ENCODE data around the gene NLK.

NLK gene

GRCh38 chr17:28244446-28244845 is 202.0 kb downstream of the NLK start:
- TF ChIP-seq CTCF (IDR thresholded peaks at IDR 0.05; ENCODE audit: borderline replicate concordance, extremely low read depth, low read length, poor library complexity, severe bottlenecking), result no peak
- no peak for TF ChIP-seq EZH2 (IDR thresholded peaks at IDR 0.05; ENCODE audit: borderline replicate concordance, low read depth, low read length, severe bottlenecking)
- H3K9me3 ChIP-seq (ENCODE audit: insufficient read depth, low read length, severe bottlenecking), result no peaks in the 10 kb centered on the region
- no peaks in the 10 kb centered on the region for H3K4me1 ChIP-seq (ENCODE audit: insufficient read depth, low read length)

More at GRCh38 chr17:28244446-28244845, 202.0 kb downstream of the NLK start:
- Histone ChIP-seq H4K20me1 (ENCODE audit: insufficient read depth, low read length) (no peaks in the 10 kb centered on the region), H3K27me3 (ENCODE audit: insufficient read depth, low read length, poor library complexity) (peaks cover 17% of the 10 kb centered on the region), H2AFZ (ENCODE audit: low read depth, low read length) (no peak overlapping the region), H3K9ac (ENCODE audit: low read depth, low read length) (no peak overlapping the region), H3K36me3 (ENCODE audit: insufficient read depth, low read length) (no peaks in the 10 kb centered on the region), H3K79me2 (ENCODE audit: insufficient read depth, low read length) (no peaks in the 10 kb centered on the region), H3K4me3 (ENCODE audit: low read depth in 1 of 2, low read length in 2 of 2) (no peak overlapping the region), H3K4me2 (ENCODE audit: insufficient read depth, low read length) (no peak overlapping the region), H3K27ac (ENCODE audit: low read length) (no peak overlapping the region)
- DNase-seq (no peak), ATAC-seq (ENCODE audit: insufficient read depth, low read depth) (no peak)
